ENCODE data around the gene TMEM115.
"Not testable (repeated sequence)": the region's sequence is repeated elsewhere in the genome, so short reads cannot be mapped to it uniquely, and the experiment has no call there.

Gene TMEM115

GRCh38 chr3:50312041-50312440 is 47.3 kb downstream of the TMEM115 start:
- DNase-seq = not testable (repeated sequence)
